H9 (cell line): Measurements from ENCODE around the gene RRAD. TPM values are rescaled to one million over a fixed set of nuclear protein-coding genes. Genes with fewer than 3 reads are reported as not detected.

Source experiments
- DNase-seq: peaks from one replicate; pipeline ENCODE4 v3.0.0-alpha.2; 2017
- H2AFZ ChIP-seq: one replicate; pipeline ENCODE4 v1.6.1; 2013; ENCODE audit warnings: mild to moderate bottlenecking, low read length, control low read depth, moderate library complexity
- H2AK5ac ChIP-seq: 2 replicates; pipeline ENCODE4 v1.6.1; 2013; ENCODE audit warnings: low read length, control low read depth, mixed read lengths; ENCODE audit not compliant: insufficient read length
- H2BK120ac ChIP-seq: one replicate; pipeline ENCODE4 v1.6.1; 2013; ENCODE audit warnings: low read depth, mild to moderate bottlenecking, low read length, control low read depth, inconsistent platforms; ENCODE audit not compliant: poor library complexity, severe bottlenecking
- H2BK12ac ChIP-seq: 2 replicates; pipeline ENCODE4 v1.6.1; 2013; ENCODE audit warnings: low read length, control low read depth, mixed read lengths, low read depth; ENCODE audit not compliant: insufficient read length
- H2BK15ac ChIP-seq: 2 replicates; pipeline ENCODE4 v1.6.1; 2013; ENCODE audit warnings: low read depth, low read length, control low read depth
- H2BK20ac ChIP-seq: one replicate; pipeline ENCODE4 v1.6.1; 2013; ENCODE audit warnings: low read depth, mild to moderate bottlenecking, low read length, control low read depth, inconsistent platforms; ENCODE audit not compliant: poor library complexity, severe bottlenecking
- H2BK5ac ChIP-seq: 2 replicates; pipeline ENCODE4 v1.6.1; 2013; ENCODE audit warnings: low read length, control low read depth, mixed read lengths; ENCODE audit not compliant: insufficient read length
- H3K14ac ChIP-seq: 2 replicates; pipeline ENCODE4 v1.6.1; 2013; ENCODE audit warnings: low read length, control low read depth; ENCODE audit not compliant: insufficient read depth
- H3K18ac ChIP-seq: 2 replicates; pipeline ENCODE4 v1.6.1; 2013; ENCODE audit warnings: low read depth, mild to moderate bottlenecking, mixed read lengths, low read length, control low read depth; ENCODE audit not compliant: insufficient read length
- H3K23ac ChIP-seq: 2 replicates; pipeline ENCODE4 v1.6.1; 2013; ENCODE audit warnings: low read length, control low read depth, mixed read lengths, low read depth; ENCODE audit not compliant: insufficient read length
- H3K23me2 ChIP-seq: 2 replicates; pipeline ENCODE4 v1.6.1; 2013; ENCODE audit warnings: low read depth, mild to moderate bottlenecking, mixed read lengths, low read length, control low read depth; ENCODE audit not compliant: insufficient read length, poor library complexity, severe bottlenecking
- H3K27ac ChIP-seq: 2 replicates; pipeline ENCODE4 v1.5.1; 2013; ENCODE audit warnings: low read length, control low read depth, mixed read lengths, low read depth; ENCODE audit not compliant: insufficient read length
- H3K27me3 ChIP-seq: 2 replicates; pipeline ENCODE4 v1.6.1; 2013; ENCODE audit warnings: low read length, control low read depth, inconsistent platforms; ENCODE audit not compliant: insufficient read depth
- H3K4ac ChIP-seq: 2 replicates; pipeline ENCODE4 v1.6.1; 2013; ENCODE audit warnings: low read depth, mild to moderate bottlenecking, control low read depth, inconsistent platforms, low read length, moderate library complexity
- H3K4me1 ChIP-seq: 2 replicates; pipeline ENCODE4 v1.6.1; 2013; ENCODE audit warnings: low read length, control low read depth, inconsistent platforms; ENCODE audit not compliant: insufficient read depth
- H3K4me2 ChIP-seq: 2 replicates; pipeline ENCODE4 v1.6.1; 2013; ENCODE audit warnings: low read length, control low read depth, mixed read lengths; ENCODE audit not compliant: insufficient read length, insufficient read depth
- H3K56ac ChIP-seq: 2 replicates; pipeline ENCODE4 v1.6.1; 2013; ENCODE audit warnings: low read depth, mild to moderate bottlenecking, mixed read lengths, low read length, control low read depth; ENCODE audit not compliant: insufficient read length
- H3K79me1 ChIP-seq: 2 replicates; pipeline ENCODE4 v1.6.1; 2013; ENCODE audit warnings: low read depth, mild to moderate bottlenecking, moderate library complexity, low read length, control low read depth, inconsistent platforms; ENCODE audit not compliant: insufficient read depth, poor library complexity, severe bottlenecking
- H3K79me2 ChIP-seq: 2 replicates; pipeline ENCODE4 v1.6.1; 2013; ENCODE audit warnings: low read length, control low read depth, inconsistent platforms; ENCODE audit not compliant: insufficient read depth
- H3K9ac ChIP-seq: 2 replicates; pipeline ENCODE4 v1.6.1; 2013; ENCODE audit warnings: low read length, control low read depth, mixed read lengths; ENCODE audit not compliant: insufficient read length; ENCODE audit errors: extremely low read depth
- H3K9me3 ChIP-seq: one replicate; pipeline ENCODE4 v1.6.1; 2013; ENCODE audit warnings: low read depth, low read length, inconsistent platforms; ENCODE audit not compliant: control insufficient read depth
- H3T11ph ChIP-seq: one replicate; pipeline ENCODE4 v1.6.1; 2013; ENCODE audit warnings: mild to moderate bottlenecking, low read length, control low read depth, inconsistent platforms
- H4K20me1 ChIP-seq: one replicate; pipeline ENCODE4 v1.6.1; 2013; ENCODE audit not compliant: control insufficient read depth, insufficient read length, insufficient read depth
- H4K5ac ChIP-seq: 2 replicates; pipeline ENCODE4 v1.6.1; 2013; ENCODE audit warnings: low read depth, mild to moderate bottlenecking, mixed read lengths, low read length, control low read depth; ENCODE audit not compliant: insufficient read length
- H4K8ac ChIP-seq: replicated peaks from 2 replicates; pipeline ENCODE4 v1.6.1; 2013; ENCODE audit warnings: low read length, control low read depth, mixed read lengths, low read depth; ENCODE audit not compliant: insufficient read length
- H4K91ac ChIP-seq: 2 replicates; pipeline ENCODE4 v1.6.1; 2013; ENCODE audit warnings: low read depth, mild to moderate bottlenecking, moderate library complexity, mixed read lengths, low read length, control low read depth; ENCODE audit not compliant: insufficient read length
- H3K27ac Mint-ChIP-seq, 3 experiments: 2 replicates in 2 of 3; 3 replicates in 1 of 3; pipeline ENCODE4 v1.8.0; 2020 to 2021; ENCODE audit warnings: mixed read lengths in 3 of 3, mild to moderate bottlenecking in 1 of 3, moderate library complexity in 1 of 3
- H3K27me3 Mint-ChIP-seq: 2 replicates; pipeline ENCODE4 v1.8.0; 2021; ENCODE audit warnings: low read depth, mild to moderate bottlenecking, moderate library complexity, mixed read lengths
- H3K36me3 Mint-ChIP-seq, 3 experiments: 2 replicates in 2 of 3; 3 replicates in 1 of 3; pipeline ENCODE4 v1.8.0; 2020 to 2021; ENCODE audit warnings: low read depth in 3 of 3, mixed read lengths in 3 of 3; ENCODE audit not compliant: insufficient read depth in 1 of 3
- H3K4me1 Mint-ChIP-seq, 2 experiments: 2 replicates each; pipeline ENCODE4 v1.8.0; 2020; ENCODE audit warnings: mixed read lengths in 2 of 2
- H3K4me3 Mint-ChIP-seq, 2 experiments: 2 replicates in 1 of 2; 3 replicates in 1 of 2; pipeline ENCODE4 v1.8.0; 2020 to 2021; ENCODE audit warnings: mild to moderate bottlenecking in 2 of 2, mixed read lengths in 2 of 2, moderate library complexity in 1 of 2
- H3K9me3 Mint-ChIP-seq, 2 experiments: 2 replicates in 1 of 2; 3 replicates in 1 of 2; pipeline ENCODE4 v1.8.0; 2020; ENCODE audit warnings: mild to moderate bottlenecking in 2 of 2, mixed read lengths in 2 of 2, moderate library complexity in 1 of 2
- WGBS: extraction: QIAGEN DNeasy Blood & Tissue Kit; methylation state at CpG from one replicate; pipeline ENCODE4 v1.1.7; 2013; ENCODE audit warnings: missing lambda C conversion rate, low lambda C conversion rate, mixed read lengths; ENCODE audit not compliant: insufficient read length; ENCODE audit errors: extremely low coverage; 5-methylcytosine and 5-hydroxymethylcytosine counted together
- total RNA-seq: library from RNA; stranded (reverse); gene quantifications from 2 replicates; pipeline ENCODE4 v1.2.1, GENCODE V29; 2021
- TF ChIP-seq, protein P1 (sequence below): fragments of 200-600 bp; sonication (generic); conservative IDR thresholded peaks from 3 replicates; pipeline ENCODE4 v1.8.0; 2021; ENCODE audit warnings: antibody characterized with exemption, mild to moderate bottlenecking

The RRAD gene
- total RNA-seq, 1 experiment from 2014 or later: 0.72 TPM

- Histone ChIP-seq H3K4me1 (no peaks in the 10 kb centered on the region), H3K79me1 (no peaks in the 10 kb centered on the region), H2BK12ac (no peak overlapping the region), H2BK20ac (no peak overlapping the region), H2BK15ac (no peak overlapping the region), H4K20me1 (peaks cover 3% of the 10 kb centered on the region), H3K14ac (no peak overlapping the region), H4K5ac (no peak overlapping the region), H3K18ac (no peak overlapping the region), H3K4me2 (no peak overlapping the region), H3K9ac (no peak overlapping the region), H3T11ph (no peak overlapping the region), H3K23me2 (no peaks in the 10 kb centered on the region), H3K56ac (no peak overlapping the region), H3K27ac (no peak overlapping the region), H4K8ac (no peak overlapping the region), H4K91ac (no peak overlapping the region), H2AK5ac (no peak overlapping the region), H2BK120ac (no peak overlapping the region), H3K27me3 (no peaks in the 10 kb centered on the region), H3K23ac (no peak overlapping the region), H3K4ac (no peak overlapping the region), H2BK5ac (no peak overlapping the region), H3K9me3 (no peaks in the 10 kb centered on the region), H3K79me2 (no peaks in the 10 kb centered on the region), H2AFZ (no peak overlapping the region)
- no peak for DNase-seq
- Mint-ChIP-seq H3K36me3 (peaks cover 4 to 34% (median 20%) of the 10 kb centered on the region in 3 experiments; a peak in 5 of 7 replicates), H3K4me1 (0 out of 4 replicates have a peak, but pooled peaks cover 2 to 5% of the 10 kb centered on the region in 2 experiments), H3K9me3 (no peaks in the 10 kb centered on the region), H3K4me3 (no peak overlapping the region), H3K27me3 (no peaks in the 10 kb centered on the region), H3K27ac (0 out of 7 replicates have a peak overlapping the region, but pooled peaks of 1 of the 3 experiments have one; percentile 24)
- TF ChIP-seq, protein P1, sequence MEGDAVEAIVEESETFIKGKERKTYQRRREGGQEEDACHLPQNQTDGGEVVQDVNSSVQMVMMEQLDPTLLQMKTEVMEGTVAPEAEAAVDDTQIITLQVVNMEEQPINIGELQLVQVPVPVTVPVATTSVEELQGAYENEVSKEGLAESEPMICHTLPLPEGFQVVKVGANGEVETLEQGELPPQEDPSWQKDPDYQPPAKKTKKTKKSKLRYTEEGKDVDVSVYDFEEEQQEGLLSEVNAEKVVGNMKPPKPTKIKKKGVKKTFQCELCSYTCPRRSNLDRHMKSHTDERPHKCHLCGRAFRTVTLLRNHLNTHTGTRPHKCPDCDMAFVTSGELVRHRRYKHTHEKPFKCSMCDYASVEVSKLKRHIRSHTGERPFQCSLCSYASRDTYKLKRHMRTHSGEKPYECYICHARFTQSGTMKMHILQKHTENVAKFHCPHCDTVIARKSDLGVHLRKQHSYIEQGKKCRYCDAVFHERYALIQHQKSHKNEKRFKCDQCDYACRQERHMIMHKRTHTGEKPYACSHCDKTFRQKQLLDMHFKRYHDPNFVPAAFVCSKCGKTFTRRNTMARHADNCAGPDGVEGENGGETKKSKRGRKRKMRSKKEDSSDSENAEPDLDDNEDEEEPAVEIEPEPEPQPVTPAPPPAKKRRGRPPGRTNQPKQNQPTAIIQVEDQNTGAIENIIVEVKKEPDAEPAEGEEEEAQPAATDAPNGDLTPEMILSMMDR: no peak
- no CpG with 5 or more reads among the region's 2 CpGs for WGBS
Measured at GRCh38 chr16:66890799-66891198, 34.5 kb downstream of the RRAD start.
